IPS DF 6.9 (cell line): ENCODE measurements around the gene FLNC.

Experiments
- DNase-seq: peaks from one replicate; pipeline ENCODE4 v3.0.0-alpha.2; 2013; ENCODE audit warnings: low read depth, low spot score
- H3K27ac ChIP-seq: one replicate; pipeline ENCODE4 v1.5.1; 2013; ENCODE audit warnings: low read length, control low read depth
- H3K27me3 ChIP-seq: 2 replicates; pipeline ENCODE4 v1.6.1; 2013; ENCODE audit warnings: mild to moderate bottlenecking, low read length; ENCODE audit not compliant: control insufficient read depth, insufficient read depth
- H3K36me3 ChIP-seq: 2 replicates; pipeline ENCODE4 v1.6.1; 2013; ENCODE audit warnings: low read length; ENCODE audit not compliant: control insufficient read depth, insufficient read depth
- H3K4me1 ChIP-seq: 2 replicates; pipeline ENCODE4 v1.6.1; 2013; ENCODE audit warnings: low read length; ENCODE audit not compliant: control insufficient read depth, insufficient read depth
- H3K4me3 ChIP-seq: 2 replicates; pipeline ENCODE4 v1.5.1; 2013; ENCODE audit warnings: mild to moderate bottlenecking, low read length
- H3K9me3 ChIP-seq: 2 replicates; pipeline ENCODE4 v1.6.1; 2013; ENCODE audit warnings: low read length, inconsistent platforms; ENCODE audit not compliant: control insufficient read depth, insufficient read depth
- WGBS: extraction: QIAGEN DNeasy Blood & Tissue Kit; methylation state at CpG from one replicate; pipeline ENCODE4 v1.1.7; 2013; ENCODE audit warnings: mixed read lengths, missing lambda C conversion rate; ENCODE audit not compliant: insufficient read length, insufficient coverage; 5-methylcytosine and 5-hydroxymethylcytosine counted together

FLNC gene

DNA sequence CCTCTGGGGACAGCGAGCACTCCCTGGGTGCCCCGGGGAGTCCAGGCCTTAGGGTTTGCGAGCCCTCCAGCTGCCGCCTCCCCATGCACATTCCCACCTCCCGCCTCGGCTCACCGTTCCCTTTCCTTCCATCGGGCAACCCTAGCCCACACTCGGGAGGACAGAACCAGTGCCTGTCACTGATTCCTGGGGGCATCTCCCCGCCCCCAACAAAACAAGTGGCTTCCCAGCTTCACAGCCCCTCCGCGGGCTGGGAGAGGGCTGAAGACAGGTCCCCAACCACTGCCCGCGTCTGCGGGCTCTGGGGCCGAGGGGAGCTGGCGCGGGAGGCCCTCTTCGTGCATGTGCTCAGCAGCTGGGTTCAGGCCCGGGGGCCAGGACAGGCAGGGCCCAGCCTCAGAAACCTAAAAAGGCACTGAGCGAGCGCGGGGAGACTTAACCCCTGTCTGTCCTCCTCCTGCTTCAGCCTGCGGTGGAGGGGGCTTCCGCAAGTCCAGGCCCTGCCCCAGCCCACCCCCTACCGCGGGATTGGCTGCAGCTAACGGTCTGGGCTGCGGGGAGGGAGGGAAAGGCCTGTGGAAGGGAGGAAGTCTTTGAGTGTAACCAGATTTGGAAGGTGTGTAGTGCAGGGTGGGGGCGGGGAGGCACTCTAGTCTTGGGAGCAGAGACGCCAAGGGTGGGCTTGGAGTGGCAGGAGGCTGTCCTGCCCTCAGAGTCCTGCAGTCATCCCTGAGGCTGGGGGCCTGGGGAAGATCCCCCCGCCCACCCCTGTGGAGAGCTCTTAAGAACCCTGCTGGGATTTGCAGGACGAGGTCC is 1.2 kb downstream of the FLNC start:
- H3K27ac ChIP-seq, result no peak overlapping the region
- H3K36me3 ChIP-seq, result no peaks in the 10 kb centered on the region
- H3K9me3 ChIP-seq, result no peaks in the 10 kb centered on the region
- H3K4me1 ChIP-seq, result peaks cover 15% of the 10 kb centered on the region
- DNase-seq, result no peak
- peak overlapping the region; percentile 29; the same call in 1 of the 2 replicates for H3K4me3 ChIP-seq
- WGBS, result no CpG with 5 or more reads among the region's 33 CpGs
- peaks cover 8% of the 10 kb centered on the region; the same call in 1 of the 2 replicates for H3K27me3 ChIP-seq

DNA sequence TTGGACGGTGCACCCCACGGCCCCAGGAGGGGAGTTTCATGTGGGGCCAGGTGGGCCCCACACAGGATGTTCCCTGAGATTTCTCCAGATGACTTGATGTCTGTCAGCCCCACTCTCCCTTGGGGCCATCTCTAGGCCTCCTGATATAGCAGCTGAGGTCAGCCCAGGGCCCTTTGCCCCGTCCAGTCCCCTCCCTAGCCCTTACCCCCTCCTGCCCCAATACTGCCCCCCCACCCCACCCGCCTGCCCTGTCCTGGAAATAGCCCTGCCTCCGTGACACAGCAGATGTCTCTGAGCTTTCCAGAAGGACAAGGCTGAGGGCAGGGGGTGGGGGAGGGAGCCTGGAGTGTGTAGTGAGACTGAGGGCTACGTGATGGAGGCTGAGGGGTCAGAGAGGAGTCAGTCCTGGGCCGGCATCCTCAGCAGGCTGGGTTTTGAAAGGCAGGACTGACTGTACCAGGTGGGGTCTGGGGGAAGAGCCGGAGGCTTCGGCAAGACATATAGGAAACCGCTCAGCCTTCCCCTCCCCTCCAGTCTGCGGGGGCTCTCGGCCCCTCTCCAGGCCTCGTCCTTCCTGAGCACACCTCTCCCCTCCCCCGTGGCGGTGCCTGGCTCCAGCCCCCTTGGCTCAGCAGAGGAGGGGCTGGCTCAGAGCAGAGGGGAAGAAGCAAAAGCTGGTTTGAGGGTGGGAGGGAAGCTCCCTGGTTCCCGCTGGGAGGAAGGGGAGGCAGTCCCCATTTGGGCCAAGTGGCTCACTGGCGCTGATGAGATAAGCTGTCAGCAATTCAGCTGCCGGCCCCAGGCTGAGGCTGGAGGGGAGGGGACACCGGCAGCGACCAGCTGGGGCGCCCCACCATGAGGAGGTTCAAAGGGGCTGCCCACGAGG is 2.0 kb downstream of the FLNC start:
- no CpG with 5 or more reads among the region's 22 CpGs for WGBS
- Histone ChIP-seq H3K4me1 (peaks cover 15% of the 10 kb centered on the region), H3K27me3 (peaks cover 8% of the 10 kb centered on the region; the same call in 1 of the 2 replicates), H3K4me3 (peak overlapping the region; percentile 26; the same call in 1 of the 2 replicates), H3K27ac (no peak overlapping the region), H3K36me3 (no peaks in the 10 kb centered on the region), H3K9me3 (no peaks in the 10 kb centered on the region)
- DNase-seq, result no peak

DNA sequence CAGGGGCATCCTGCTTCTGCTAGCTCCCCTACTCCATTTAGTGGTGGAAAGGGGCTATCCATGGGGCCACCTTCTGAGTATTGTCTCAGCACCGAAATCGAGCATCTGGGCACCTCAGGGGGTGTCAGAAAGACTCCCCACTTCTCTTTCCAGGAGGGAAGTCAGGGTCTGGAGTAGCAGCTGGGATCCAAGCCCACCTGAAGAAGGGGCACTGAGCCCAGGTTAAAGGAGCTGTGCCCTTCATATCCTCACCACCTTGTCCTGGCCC is 2.6 kb downstream of the FLNC start:
- Histone ChIP-seq H3K27ac (no peak overlapping the region), H3K4me3 (peak overlapping the region; percentile 4; the same call in 1 of the 2 replicates), H3K4me1 (peaks cover 13% of the 10 kb centered on the region), H3K9me3 (no peaks in the 10 kb centered on the region), H3K27me3 (peaks cover 8% of the 10 kb centered on the region; the same call in 1 of the 2 replicates), H3K36me3 (no peaks in the 10 kb centered on the region)
- WGBS, result no CpG with 5 or more reads among the region's 2 CpGs
- DNase-seq, result no peak

DNA sequence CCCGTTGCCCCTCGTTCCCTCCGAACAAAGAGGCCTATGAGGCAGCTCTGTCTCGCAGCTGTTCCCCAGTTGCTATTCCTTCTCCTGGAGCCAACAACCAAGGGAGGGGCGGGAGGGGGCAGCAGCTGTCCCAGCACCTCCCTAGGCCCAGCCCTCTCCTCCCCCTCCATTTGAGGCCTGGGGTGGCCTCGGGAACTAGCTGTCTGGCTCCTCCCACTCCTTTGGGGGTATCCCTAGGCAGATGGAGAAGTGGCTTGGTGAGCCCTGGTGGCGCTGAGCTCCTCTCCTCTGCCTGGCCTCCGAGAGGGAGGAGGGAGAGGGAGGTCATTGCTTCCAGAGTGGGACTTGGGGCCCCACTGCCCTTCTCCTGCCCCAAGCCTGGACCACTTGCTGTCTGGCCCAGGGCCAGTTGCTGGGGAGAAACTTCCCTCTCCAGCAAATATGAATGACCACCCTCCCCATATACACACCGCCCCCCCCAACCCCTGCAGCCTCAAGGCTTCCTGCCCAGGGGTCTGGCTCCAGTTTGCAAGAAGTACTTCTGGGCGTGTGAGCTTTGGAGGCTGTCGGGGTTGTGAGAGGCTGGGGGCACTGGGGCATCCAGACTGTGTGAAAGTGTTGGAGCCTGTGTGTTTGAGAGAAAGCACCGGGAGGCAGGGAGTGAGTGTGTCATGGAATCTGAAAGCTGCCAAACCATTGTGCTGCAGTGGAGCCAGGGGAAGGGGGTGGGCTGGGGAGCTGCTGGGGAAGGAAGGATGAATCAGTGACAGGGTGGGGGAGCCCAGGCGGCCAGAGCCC is 3.1 kb downstream of the FLNC start:
- Histone ChIP-seq H3K27ac (no peak overlapping the region), H3K4me3 (no peak overlapping the region), H3K4me1 (peaks cover 13% of the 10 kb centered on the region), H3K27me3 (peaks cover 8% of the 10 kb centered on the region; the same call in 1 of the 2 replicates), H3K9me3 (no peaks in the 10 kb centered on the region), H3K36me3 (no peaks in the 10 kb centered on the region)
- WGBS, result no CpG with 5 or more reads among the region's 13 CpGs
- no peak for DNase-seq

DNA sequence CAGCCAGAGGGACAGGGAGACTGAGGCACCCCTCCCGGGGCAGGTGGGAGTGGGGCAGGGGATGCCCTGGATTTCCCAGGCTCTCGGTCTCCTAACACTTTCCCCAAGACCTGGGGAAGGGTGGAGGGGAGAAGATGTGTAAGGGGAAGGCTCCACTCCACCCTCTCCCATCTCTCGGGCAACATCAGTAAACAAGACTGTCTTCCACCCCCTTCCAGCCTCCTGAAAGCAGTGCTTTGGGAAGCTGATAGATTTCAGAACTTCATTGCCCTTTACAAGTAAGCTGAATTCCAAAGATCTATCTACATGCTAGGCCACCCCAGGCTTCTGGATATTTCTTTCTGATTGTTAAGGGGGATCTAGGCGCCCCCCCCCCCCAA is 3.7 kb downstream of the FLNC start:
- no peak for DNase-seq
- H3K27me3 ChIP-seq, result peaks cover 8% of the 10 kb centered on the region; the same call in 1 of the 2 replicates
- no peak overlapping the region for H3K4me3 ChIP-seq
- H3K9me3 ChIP-seq, result no peaks in the 10 kb centered on the region
- peaks cover 13% of the 10 kb centered on the region for H3K4me1 ChIP-seq
- H3K27ac ChIP-seq, result no peak overlapping the region
- WGBS, result no CpG with 5 or more reads among the region's 4 CpGs
- no peaks in the 10 kb centered on the region for H3K36me3 ChIP-seq

DNA sequence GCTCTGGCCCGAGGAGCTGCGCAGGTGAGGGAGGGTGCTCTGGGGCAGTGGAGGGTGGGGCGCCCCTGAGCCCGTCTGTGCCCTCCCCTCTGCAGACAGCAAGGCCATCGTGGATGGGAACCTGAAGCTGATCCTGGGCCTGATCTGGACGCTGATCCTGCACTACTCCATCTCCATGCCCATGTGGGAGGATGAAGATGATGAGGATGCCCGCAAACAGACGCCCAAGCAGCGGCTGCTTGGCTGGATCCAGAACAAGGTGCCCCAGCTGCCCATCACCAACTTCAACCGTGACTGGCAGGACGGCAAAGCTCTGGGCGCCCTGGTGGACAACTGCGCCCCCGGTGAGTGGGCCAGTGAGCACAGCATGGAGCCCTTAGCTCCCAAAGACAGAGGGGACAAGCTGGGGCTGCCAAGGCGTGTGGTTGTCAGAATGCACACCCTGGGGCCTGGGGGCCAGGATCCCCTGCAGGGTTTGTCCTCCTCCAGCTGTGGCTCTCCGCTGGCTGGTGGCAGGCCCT is 5.1 kb downstream of the FLNC start:
- WGBS, result no CpG with 5 or more reads among the region's 16 CpGs
- no peaks in the 10 kb centered on the region for H3K36me3 ChIP-seq
- no peak for DNase-seq
- peaks cover 5% of the 10 kb centered on the region; the same call in 1 of the 2 replicates for H3K27me3 ChIP-seq
- no peak overlapping the region for H3K4me3 ChIP-seq
- H3K27ac ChIP-seq, result no peak overlapping the region
- H3K4me1 ChIP-seq, result peaks cover 10% of the 10 kb centered on the region
- no peaks in the 10 kb centered on the region for H3K9me3 ChIP-seq

DNA sequence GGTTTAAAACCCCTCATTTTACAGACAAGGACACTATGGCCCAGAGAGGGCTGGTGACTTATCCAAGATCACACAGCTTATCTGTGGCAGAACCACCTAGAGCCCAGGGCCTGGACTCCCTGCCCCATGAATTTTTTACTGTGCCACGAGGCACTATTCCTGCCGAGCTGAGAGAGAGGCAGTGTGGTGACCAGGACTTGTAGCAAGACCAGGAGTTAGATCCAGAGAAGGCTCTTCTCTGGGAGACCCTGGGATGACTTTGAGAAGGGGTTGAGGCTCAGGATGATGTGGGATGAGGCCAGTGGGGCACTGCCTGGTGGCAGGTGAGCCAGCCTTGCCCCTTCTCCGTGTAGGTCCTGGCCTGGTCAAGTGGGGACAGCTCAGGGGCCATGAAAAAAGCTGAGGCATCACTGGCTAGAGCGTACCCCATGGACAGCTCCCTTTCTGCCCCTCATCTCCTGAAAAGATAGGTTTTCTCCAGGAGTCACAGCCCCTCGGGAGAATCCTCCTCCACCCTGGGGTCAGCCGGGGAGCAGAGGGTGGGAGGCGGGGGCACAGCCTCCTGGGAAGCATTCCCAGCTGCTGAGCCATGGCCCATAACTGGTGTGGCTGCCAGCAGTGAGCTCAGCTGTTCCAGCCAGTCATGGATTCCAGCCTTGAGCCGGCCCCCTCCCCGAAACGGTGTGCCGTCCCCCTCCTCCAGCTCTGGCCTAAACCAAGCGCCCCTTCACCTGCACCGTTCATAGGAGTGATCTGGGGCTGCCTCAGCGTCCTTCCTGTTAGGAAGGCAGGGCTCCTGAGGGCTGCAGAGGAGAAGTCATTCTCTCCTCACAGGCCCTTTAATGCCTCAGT is 5.8 kb downstream of the FLNC start:
- Histone ChIP-seq H3K36me3 (no peaks in the 10 kb centered on the region), H3K27me3 (no peaks in the 10 kb centered on the region), H3K27ac (no peak overlapping the region), H3K4me1 (peaks cover 8% of the 10 kb centered on the region), H3K9me3 (no peaks in the 10 kb centered on the region), H3K4me3 (no peak overlapping the region)
- DNase-seq, result no peak
- WGBS, result no CpG with 5 or more reads among the region's 14 CpGs

DNA sequence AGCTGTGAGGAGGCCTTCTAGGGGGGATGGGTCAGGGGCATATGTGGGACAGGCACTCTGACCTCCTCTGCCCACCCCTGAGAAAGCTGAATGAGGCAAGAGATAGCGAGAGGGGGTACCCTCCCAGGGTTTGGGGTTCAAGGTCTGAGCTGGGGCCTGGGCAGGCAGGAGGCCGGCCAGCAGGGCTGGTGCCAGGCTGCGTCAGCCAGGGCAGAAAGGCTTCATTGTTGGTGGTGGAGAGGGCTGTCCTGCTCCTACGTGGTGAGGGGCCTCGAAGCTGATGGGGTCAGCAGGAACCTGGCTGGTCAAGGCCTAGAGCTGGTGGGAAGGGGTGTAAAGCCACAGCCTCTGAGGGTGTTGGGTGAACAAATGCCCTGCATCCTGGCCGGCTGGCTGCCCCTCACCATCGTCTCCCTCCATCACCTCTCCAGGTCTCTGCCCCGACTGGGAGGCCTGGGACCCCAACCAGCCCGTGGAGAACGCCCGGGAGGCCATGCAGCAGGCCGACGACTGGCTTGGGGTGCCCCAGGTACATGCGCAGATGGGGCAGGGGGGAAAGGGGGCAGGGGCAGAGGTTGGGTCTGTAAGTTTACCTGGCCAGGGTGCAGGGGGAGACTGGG is 6.6 kb downstream of the FLNC start:
- Histone ChIP-seq H3K36me3 (no peaks in the 10 kb centered on the region), H3K27me3 (no peaks in the 10 kb centered on the region), H3K4me1 (peaks cover 8% of the 10 kb centered on the region), H3K27ac (no peak overlapping the region), H3K9me3 (no peaks in the 10 kb centered on the region), H3K4me3 (no peak overlapping the region)
- no peak for DNase-seq
- no CpG with 5 or more reads among the region's 14 CpGs for WGBS

DNA sequence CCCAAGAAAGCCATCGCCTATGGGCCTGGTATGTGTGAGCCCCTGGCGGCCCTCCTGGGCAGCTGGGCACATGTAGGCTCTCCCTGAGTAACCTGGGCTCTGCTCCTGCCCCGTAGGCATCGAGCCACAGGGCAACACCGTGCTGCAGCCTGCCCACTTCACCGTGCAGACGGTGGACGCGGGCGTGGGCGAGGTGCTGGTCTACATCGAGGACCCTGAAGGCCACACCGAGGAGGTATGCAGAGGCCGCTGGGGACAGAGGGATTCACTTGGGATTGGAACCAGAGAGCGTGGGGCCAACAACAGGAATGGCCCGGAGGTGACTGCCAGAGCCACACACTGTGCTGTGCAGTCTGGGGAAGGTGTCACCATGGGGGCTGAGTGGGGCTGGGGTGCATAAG is 7.3 kb downstream of the FLNC start:
- H3K4me3 ChIP-seq, result no peak overlapping the region
- H3K36me3 ChIP-seq, result no peaks in the 10 kb centered on the region
- no peaks in the 10 kb centered on the region for H3K27me3 ChIP-seq
- no CpG with 5 or more reads among the region's 16 CpGs for whole genome bisulfite sequencing
- no peaks in the 10 kb centered on the region for H3K9me3 ChIP-seq
- no peak overlapping the region for H3K27ac ChIP-seq
- DNase-seq, result no peak
- H3K4me1 ChIP-seq, result peaks cover 8% of the 10 kb centered on the region
